GM12878 (cell line): ENCODE measurements around the gene GMPPA. TPM values are rescaled to one million over a fixed set of nuclear protein-coding genes. Genes with fewer than 3 reads are reported as not detected.

Experiments
- E4F1 ChIP-seq: fragments of 450-650 bp; IDR thresholded peaks from 2 replicates; pipeline ENCODE4 v1.6.1; 2018; ENCODE audit warnings: borderline replicate concordance, mild to moderate bottlenecking; ENCODE audit not compliant: partially characterized antibody
- NBN ChIP-seq: fragments of 450-650 bp; IDR thresholded peaks from 2 replicates; pipeline ENCODE4 v1.6.1; 2016
- RBBP5 ChIP-seq: fragments of 200-600 bp; sonication (generic); conservative IDR thresholded peaks from 2 replicates; pipeline ENCODE4 v1.6.1; 2016
- polyA plus RNA-seq, 11 experiments: library from polyadenylated mRNA; depleted of rRNA in 4 of 11; unstranded in 6 of 11; stranded (reverse) in 5 of 11; fragments of >200 nt; fragmentation: Nextera tagmentation in 4 of 11; fragmentation: Illumina TruSeq in 1 of 11; extraction: Ambion mirVana in 4 of 11; extraction: Trizol in 1 of 11; gene quantifications; 1 replicate in 1 of 11; 2 replicates in 10 of 11; pipeline versions ENCODE4 v1.2.1 to v1.2.3, GENCODE V29; 2011 to 2016; ENCODE audit warnings: inconsistent platforms in 2 of 11, missing spikeins in 2 of 11, low read depth in 1 of 11
- total RNA-seq, 4 experiments: library from RNA; depleted of rRNA in 3 of 4; stranded (reverse); fragments of >200 nt in 3 of 4; fragmentation: Illumina TruSeq in 1 of 4; extraction: Trizol in 1 of 4; gene quantifications; 2 replicates each; pipeline versions ENCODE4 v1.2.1 to v1.2.3, GENCODE V29; 2013 to 2021
- TF ChIP-seq, protein P1 (sequence below): fragments of 450-650 bp; IDR thresholded peaks from 2 replicates; pipeline ENCODE4 v1.6.1; 2016; ENCODE audit warnings: mild to moderate bottlenecking
- TF ChIP-seq, protein P2 (sequence below): fragments of 450-650 bp; IDR thresholded peaks from 2 replicates; pipeline ENCODE4 v1.6.1; 2016; ENCODE audit warnings: mild to moderate bottlenecking

Gene GMPPA
- total and polyA plus RNA-seq, 10 of the 15 experiments (the other 5 are each of a cell fraction or from before 2014, with no cell fraction given), result 1.9 to 83.2 (median 45.0) TPM

DNA sequence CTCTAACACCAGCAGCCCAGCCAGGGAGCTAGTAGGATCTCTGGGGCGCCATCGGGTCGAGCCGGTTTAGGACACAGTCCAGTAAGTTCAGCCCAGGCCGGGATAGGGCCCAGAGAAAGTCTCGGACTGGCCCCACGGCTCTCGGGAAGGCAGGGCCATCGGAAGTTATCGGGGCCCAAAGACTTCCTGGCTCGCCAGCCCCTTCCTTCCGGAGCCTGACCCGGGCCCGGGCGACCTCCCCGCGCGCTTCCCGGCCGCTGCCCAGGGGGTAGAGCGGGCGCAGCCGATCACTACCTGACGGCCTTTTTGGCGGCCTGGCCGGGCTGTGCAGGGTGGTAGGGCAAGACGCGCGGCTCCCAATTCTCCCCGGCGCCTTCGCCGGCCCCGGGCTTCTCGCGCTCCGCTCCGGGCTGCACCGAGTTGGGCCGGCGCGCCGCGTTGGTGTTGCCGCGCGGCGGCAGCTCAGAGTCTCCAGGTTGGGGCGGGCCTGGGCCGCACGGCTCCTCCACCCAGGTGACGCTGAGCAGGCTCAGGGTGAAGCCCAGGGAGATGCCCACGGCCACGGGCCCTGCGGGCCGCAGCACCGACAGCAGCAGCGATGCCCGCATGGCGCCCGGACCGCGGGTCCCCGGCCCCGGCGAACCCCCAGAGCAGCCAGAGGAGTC is 44.4 kb downstream of the GMPPA start (continued):
- TF ChIP-seq, protein P1, sequence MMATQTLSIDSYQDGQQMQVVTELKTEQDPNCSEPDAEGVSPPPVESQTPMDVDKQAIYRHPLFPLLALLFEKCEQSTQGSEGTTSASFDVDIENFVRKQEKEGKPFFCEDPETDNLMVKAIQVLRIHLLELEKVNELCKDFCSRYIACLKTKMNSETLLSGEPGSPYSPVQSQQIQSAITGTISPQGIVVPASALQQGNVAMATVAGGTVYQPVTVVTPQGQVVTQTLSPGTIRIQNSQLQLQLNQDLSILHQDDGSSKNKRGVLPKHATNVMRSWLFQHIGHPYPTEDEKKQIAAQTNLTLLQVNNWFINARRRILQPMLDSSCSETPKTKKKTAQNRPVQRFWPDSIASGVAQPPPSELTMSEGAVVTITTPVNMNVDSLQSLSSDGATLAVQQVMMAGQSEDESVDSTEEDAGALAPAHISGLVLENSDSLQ, result no peak
- TF ChIP-seq NBN, result no peak
- TF ChIP-seq, protein P2, sequence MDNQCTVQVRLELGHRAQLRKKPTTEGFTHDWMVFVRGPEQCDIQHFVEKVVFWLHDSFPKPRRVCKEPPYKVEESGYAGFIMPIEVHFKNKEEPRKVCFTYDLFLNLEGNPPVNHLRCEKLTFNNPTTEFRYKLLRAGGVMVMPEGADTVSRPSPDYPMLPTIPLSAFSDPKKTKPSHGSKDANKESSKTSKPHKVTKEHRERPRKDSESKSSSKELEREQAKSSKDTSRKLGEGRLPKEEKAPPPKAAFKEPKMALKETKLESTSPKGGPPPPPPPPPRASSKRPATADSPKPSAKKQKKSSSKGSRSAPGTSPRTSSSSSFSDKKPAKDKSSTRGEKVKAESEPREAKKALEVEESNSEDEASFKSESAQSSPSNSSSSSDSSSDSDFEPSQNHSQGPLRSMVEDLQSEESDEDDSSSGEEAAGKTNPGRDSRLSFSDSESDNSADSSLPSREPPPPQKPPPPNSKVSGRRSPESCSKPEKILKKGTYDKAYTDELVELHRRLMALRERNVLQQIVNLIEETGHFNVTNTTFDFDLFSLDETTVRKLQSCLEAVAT, result no peak
- TF ChIP-seq RBBP5, result no peak
- TF ChIP-seq E4F1, result no peak
